Stomach (tissue), 9 donors: ENCODE results near the gene NADK. TPM values are rescaled to one million over a fixed set of nuclear protein-coding genes. Genes with fewer than 3 reads are reported as not detected.

Experiments
- DNase-seq, 2 donors: peaks; one replicate each; pipeline versions ENCODE4 v3.0.0 to v3.0.0-alpha.2; 2013 to 2019
- H3K27ac ChIP-seq, 5 donors: fragments of 200-600 bp in 4 of 5; sonication (generic) in 4 of 5; one replicate each; pipeline ENCODE4 v1.5.1; 2013 to 2019; ENCODE audit warnings: mild to moderate bottlenecking in 1 of 5, moderate library complexity in 1 of 5
- H3K27me3 ChIP-seq, 3 donors: fragments of 200-600 bp; sonication (generic); one replicate each; pipeline ENCODE4 v1.5.1; 2017 to 2019; ENCODE audit warnings: mixed run types in 1 of 3
- H3K36me3 ChIP-seq, 4 donors: fragments of 200-600 bp; sonication (generic); 1 replicate in 3 of 4; 2 replicates in 1 of 4; pipeline ENCODE4 v1.5.1; 2016 to 2019
- H3K4me1 ChIP-seq, 4 donors: fragments of 200-600 bp; sonication (generic); one replicate each; pipeline ENCODE4 v1.5.1; 2016 to 2019
- H3K4me3 ChIP-seq, 4 donors: fragments of 200-600 bp; sonication (generic) in 3 of 4; one replicate each; pipeline ENCODE4 v1.5.1; 2016 to 2019; ENCODE audit warnings: mild to moderate bottlenecking in 1 of 4
- H3K9me3 ChIP-seq, 4 donors: fragments of 200-600 bp; sonication (generic); one replicate each; pipeline ENCODE4 v1.5.1; 2016 to 2019
- EP300 ChIP-seq: sonication (generic); formaldehyde crosslinking; IDR thresholded peaks from one replicate; pipeline ENCODE4 v1.6.1; 2017; ENCODE audit warnings: antibody characterized with exemption
- POLR2A ChIP-seq, 4 donors: fragments of 450-650 bp; IDR thresholded peaks; one replicate each; pipeline ENCODE4 v1.6.1; 2016; ENCODE audit warnings: antibody characterized with exemption in 4 of 4, control low read depth in 2 of 4, mild to moderate bottlenecking in 1 of 4, moderate library complexity in 1 of 4
- POLR2AphosphoS5 ChIP-seq, 3 donors: sonication (generic); formaldehyde crosslinking; IDR thresholded peaks; one replicate each; pipeline ENCODE4 v1.6.1; 2016; ENCODE audit warnings: antibody characterized with exemption in 3 of 3
- WGBS, 5 donors: extraction: QIAGEN DNeasy Blood & Tissue Kit in 3 of 5; methylation state at CpG; one replicate each; pipeline versions ENCODE4 v1.1.5 to v1.1.7; 2013 to 2018; 5-methylcytosine and 5-hydroxymethylcytosine counted together
- intact Hi-C: fragments of 100-400 bp; cut with DNase I; formaldehyde crosslinking; loops from one replicate; pipeline ENCODE4 v1.15.1; 2023; ENCODE audit warnings: low total_unique reads
- polyA plus RNA-seq, 3 donors: library from polyadenylated mRNA; stranded (reverse); fragments of 200-250 nt; gene quantifications; one replicate each; pipeline ENCODE4 v1.2.3, GENCODE V29; 2013
- total RNA-seq, 5 donors: library from RNA; depleted of rRNA; stranded (reverse); fragments of >200 nt; gene quantifications; one replicate each; pipeline versions ENCODE4 v1.1.0 to v1.2.3, GENCODE V29; 2014 to 2016
- TF ChIP-seq, protein P1 (sequence below), 7 experiments: fragments of 450-650 bp in 4 of 7; fragments of 200-600 bp in 3 of 7; sonication (generic) in 3 of 7; IDR thresholded peaks; one replicate each; pipeline ENCODE4 v1.5.1; 2016 to 2019; ENCODE audit warnings: antibody characterized with exemption in 7 of 7, control low read depth in 2 of 7, mild to moderate bottlenecking in 1 of 7
- donor health status: healthy with polysubstance abuse.
- donor health status: Bipolar disorder and iron deficiency.
- donor health status: healthy.

The NADK gene
- total and polyA plus RNA-seq, 8 donors = 38.6 to 202 (median 71.4) TPM

DNA sequence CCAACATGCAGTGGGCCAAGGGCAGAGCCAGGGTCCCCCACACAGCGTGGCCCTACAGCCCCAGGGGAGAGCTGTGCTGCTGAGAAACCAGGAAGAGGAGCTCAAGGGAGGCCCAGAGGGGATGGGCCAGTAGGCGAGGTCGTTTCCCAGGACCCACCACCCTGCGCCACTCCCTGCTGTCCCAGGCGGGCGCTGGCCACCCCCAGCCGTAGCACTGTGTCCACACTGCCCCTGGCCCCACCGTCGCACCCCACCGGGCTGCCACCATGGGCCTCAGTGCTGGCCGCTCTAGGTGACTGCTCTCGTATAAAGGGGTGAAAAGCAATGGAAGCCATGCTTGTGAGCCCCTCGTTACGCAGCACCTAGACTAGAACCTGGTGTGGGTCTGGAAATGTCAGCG lies 22.4 kb downstream of the NADK start:
- TF ChIP-seq POLR2AphosphoS5 (IDR thresholded peaks at IDR 0.05) = no peak
- no peak for TF ChIP-seq POLR2A (IDR thresholded peaks at IDR 0.05)
- TF ChIP-seq, protein P1, sequence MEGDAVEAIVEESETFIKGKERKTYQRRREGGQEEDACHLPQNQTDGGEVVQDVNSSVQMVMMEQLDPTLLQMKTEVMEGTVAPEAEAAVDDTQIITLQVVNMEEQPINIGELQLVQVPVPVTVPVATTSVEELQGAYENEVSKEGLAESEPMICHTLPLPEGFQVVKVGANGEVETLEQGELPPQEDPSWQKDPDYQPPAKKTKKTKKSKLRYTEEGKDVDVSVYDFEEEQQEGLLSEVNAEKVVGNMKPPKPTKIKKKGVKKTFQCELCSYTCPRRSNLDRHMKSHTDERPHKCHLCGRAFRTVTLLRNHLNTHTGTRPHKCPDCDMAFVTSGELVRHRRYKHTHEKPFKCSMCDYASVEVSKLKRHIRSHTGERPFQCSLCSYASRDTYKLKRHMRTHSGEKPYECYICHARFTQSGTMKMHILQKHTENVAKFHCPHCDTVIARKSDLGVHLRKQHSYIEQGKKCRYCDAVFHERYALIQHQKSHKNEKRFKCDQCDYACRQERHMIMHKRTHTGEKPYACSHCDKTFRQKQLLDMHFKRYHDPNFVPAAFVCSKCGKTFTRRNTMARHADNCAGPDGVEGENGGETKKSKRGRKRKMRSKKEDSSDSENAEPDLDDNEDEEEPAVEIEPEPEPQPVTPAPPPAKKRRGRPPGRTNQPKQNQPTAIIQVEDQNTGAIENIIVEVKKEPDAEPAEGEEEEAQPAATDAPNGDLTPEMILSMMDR (IDR thresholded peaks at IDR 0.05) = no peak
- TF ChIP-seq EP300 = no peak
- H3K36me3 ChIP-seq = peaks cover 60 to 87% (median 84%) of the 10 kb centered on the region in 4 donors

GRCh38 chr1:1755426-1755825 lies 22.8 kb downstream of the NADK start:
- no peak for DNase-seq
- no peaks in the 10 kb centered on the region for H3K27me3 ChIP-seq
- no peaks in the 10 kb centered on the region for H3K9me3 ChIP-seq
- H3K4me1 ChIP-seq = peaks cover 23 to 35% (median 31%) of the 10 kb centered on the region in 4 donors
- H3K27ac ChIP-seq = no peak overlapping the region
- intact Hi-C loops = no loop called here
- no peak overlapping the region for H3K4me3 ChIP-seq
- WGBS, 5 donors = 88 to 93% (median 91%) methylated on average over 17 to 19 of the region's 19 CpGs
- peaks cover 57 to 83% (median 79%) of the 10 kb centered on the region in 4 donors for H3K36me3 ChIP-seq
- TF ChIP-seq, protein P1 (IDR thresholded peaks at IDR 0.05) = no peak
- no peak for TF ChIP-seq POLR2A (IDR thresholded peaks at IDR 0.05)
- no peak for TF ChIP-seq POLR2AphosphoS5 (IDR thresholded peaks at IDR 0.05)
- no peak for TF ChIP-seq EP300

More for the DNA sequence above, 22.4 kb downstream of the NADK start:
- no peak overlapping the region for H3K4me3 ChIP-seq
- 88 to 94% (median 91%) methylated on average over 4 to 15 of the region's 15 CpGs for WGBS, 5 donors
- intact Hi-C loops = no loop called here
- H3K27ac ChIP-seq = no peak overlapping the region
- DNase-seq = no peak
- peaks cover 23 to 35% (median 31%) of the 10 kb centered on the region in 4 donors for H3K4me1 ChIP-seq
- no peaks in the 10 kb centered on the region for H3K9me3 ChIP-seq
- H3K27me3 ChIP-seq = no peaks in the 10 kb centered on the region

- Histone ChIP-seq H3K27ac (no peak overlapping the region), H3K4me1 (peaks cover 16 to 26% (median 21%) of the 10 kb centered on the region in 4 donors), H3K27me3 (no peaks in the 10 kb centered on the region), H3K9me3 (no peaks in the 10 kb centered on the region), H3K36me3 (peaks cover 48 to 71% (median 67%) of the 10 kb centered on the region in 4 donors), H3K4me3 (no peak overlapping the region)
- 90 to 94% (median 91%) methylated on average over 38 to 48 of the region's 49 CpGs for WGBS, 5 donors
- TF ChIP-seq, protein P1 (IDR thresholded peaks at IDR 0.05) = no peak
- TF ChIP-seq POLR2A (IDR thresholded peaks at IDR 0.05) = no peak
- no peak for TF ChIP-seq POLR2AphosphoS5 (IDR thresholded peaks at IDR 0.05)
- TF ChIP-seq EP300 = no peak
- intact Hi-C loops = no loop called here
- DNase-seq = no peak
Measured at GRCh38 chr1:1754051-1754815, 24.0 kb downstream of the NADK start.

DNA sequence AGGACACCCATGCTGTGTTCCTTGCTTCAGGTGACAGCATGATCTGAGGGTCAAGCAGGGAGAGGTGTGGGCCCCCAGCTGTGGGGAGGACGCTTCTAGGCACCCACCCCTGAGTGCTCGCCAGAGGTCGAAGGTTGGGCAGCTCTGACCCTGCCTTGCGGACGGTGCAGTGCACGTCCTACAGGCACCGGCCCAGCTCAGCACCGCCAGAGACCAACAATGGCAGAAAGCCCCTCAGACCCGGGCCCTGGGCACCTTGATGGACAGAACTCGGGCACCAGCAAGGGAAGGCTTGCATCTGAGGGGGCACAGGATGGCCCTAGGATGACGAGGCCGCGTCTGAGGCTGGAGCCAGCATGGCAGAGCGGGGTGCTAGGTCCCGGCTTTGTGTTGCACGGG lies 24.7 kb downstream of the NADK start:
- 85 to 92% (median 89%) methylated on average over 8 to 16 of the region's 16 CpGs for WGBS, 5 donors
- intact Hi-C loops = no loop called here
- Histone ChIP-seq H3K36me3 (peaks cover 45 to 66% (median 65%) of the 10 kb centered on the region in 4 donors), H3K27me3 (no peaks in the 10 kb centered on the region), H3K9me3 (no peaks in the 10 kb centered on the region), H3K4me3 (no peak overlapping the region), H3K27ac (no peak overlapping the region), H3K4me1 (peaks cover 12 to 19% (median 14%) of the 10 kb centered on the region in 4 donors)
- TF ChIP-seq POLR2A (IDR thresholded peaks at IDR 0.05) = no peak
- TF ChIP-seq POLR2AphosphoS5 (IDR thresholded peaks at IDR 0.05) = no peak
- TF ChIP-seq EP300 = no peak
- TF ChIP-seq, protein P1 (IDR thresholded peaks at IDR 0.05) = no peak
- no peak for DNase-seq
